Neural cell (in vitro differentiated cells): ENCODE data around the gene ASTL. TPM values are rescaled to one million over a fixed set of nuclear protein-coding genes. Genes with fewer than 3 reads are reported as not detected.

ENCODE experiments used
- H2AFZ ChIP-seq: fragments of 200-600, 300-800 bp; sonication (generic), shearing (Covaris generic); 2 replicates; pipeline ENCODE4 v1.6.0; 2014; ENCODE audit warnings: low read depth, mild to moderate bottlenecking, antibody characterized with exemption, low read length, moderate library complexity
- H3F3A ChIP-seq: fragments of 200-600 bp; shearing (Covaris generic); 2 replicates; pipeline ENCODE4 v1.6.1; 2016; ENCODE audit warnings: mild to moderate bottlenecking, moderate library complexity, mixed read lengths, antibody characterized with exemption, low read length; ENCODE audit not compliant: insufficient read depth, poor library complexity, severe bottlenecking
- H3K27ac ChIP-seq: fragments of 200-600, 300-800 bp; sonication (generic), shearing (Covaris generic); 2 replicates; pipeline ENCODE4 v1.5.1; 2014; ENCODE audit warnings: mild to moderate bottlenecking, low read length, moderate library complexity
- H3K27me3 ChIP-seq: fragments of 300-800, 200-600 bp; sonication (generic), shearing (Covaris generic); 2 replicates; pipeline ENCODE4 v1.6.0; 2014; ENCODE audit warnings: mild to moderate bottlenecking, low read depth, low read length, moderate library complexity; ENCODE audit not compliant: insufficient read depth
- H3K36me3 ChIP-seq: fragments of 300-800, 200-600 bp; sonication (generic), shearing (Covaris generic); 2 replicates; pipeline ENCODE4 v1.5.1; 2014; ENCODE audit warnings: mild to moderate bottlenecking, antibody characterized with exemption, low read length, moderate library complexity; ENCODE audit not compliant: insufficient read depth
- H3K4me2 ChIP-seq: fragments of 300-800, 200-600 bp; sonication (generic), shearing (Covaris generic); 2 replicates; pipeline ENCODE4 v1.6.0; 2014; ENCODE audit warnings: mild to moderate bottlenecking, low read length
- H3K4me3 ChIP-seq: fragments of 300-800, 200-600 bp; sonication (generic), shearing (Covaris generic); 2 replicates; pipeline ENCODE4 v1.5.1; 2014; ENCODE audit warnings: mild to moderate bottlenecking, low read length, moderate library complexity
- H3K79me2 ChIP-seq: fragments of 200-600 bp; shearing (Covaris generic); replicated peaks from 2 replicates; pipeline ENCODE4 v1.6.0; 2014; ENCODE audit warnings: mild to moderate bottlenecking, low read length, moderate library complexity; ENCODE audit not compliant: insufficient read depth
- H3K9ac ChIP-seq: fragments of 300-800, 200-600 bp; sonication (generic), shearing (Covaris generic); 2 replicates; pipeline ENCODE4 v1.6.1; 2016; ENCODE audit warnings: mild to moderate bottlenecking, low read length, mixed read lengths
- H3K9me2 ChIP-seq: fragments of 200-600 bp; shearing (Covaris generic); 2 replicates; pipeline ENCODE4 v1.6.1; 2016; ENCODE audit warnings: mild to moderate bottlenecking, low read length, mixed read lengths; ENCODE audit not compliant: insufficient read depth
- H3K9me3 ChIP-seq: fragments of 200-600, 300-800 bp; sonication (generic), shearing (Covaris generic); 2 replicates; pipeline ENCODE4 v1.6.1; 2016; ENCODE audit warnings: mild to moderate bottlenecking, mixed run types, low read length, moderate library complexity, mixed read lengths
- H4K20me1 ChIP-seq: fragments of 200-600 bp; shearing (Covaris generic); 2 replicates; pipeline ENCODE4 v1.6.1; 2016; ENCODE audit warnings: mild to moderate bottlenecking, mixed run types; ENCODE audit not compliant: insufficient read depth
- EP300 ChIP-seq: fragments of 450-650 bp; conservative IDR thresholded peaks from 2 replicates; pipeline ENCODE4 v1.6.1; 2014; ENCODE audit warnings: antibody characterized with exemption, mild to moderate bottlenecking, moderate library complexity; ENCODE audit not compliant: poor library complexity, severe bottlenecking
- EZH2 ChIP-seq: fragments of 200-600, 300-800 bp; shearing (Covaris generic), sonication (generic); IDR thresholded peaks from 2 replicates; pipeline ENCODE4 v1.6.1; 2014; ENCODE audit warnings: antibody characterized with exemption, low read length, borderline replicate concordance, mild to moderate bottlenecking; ENCODE audit not compliant: insufficient read depth, poor library complexity, severe bottlenecking
- MXI1 ChIP-seq: fragments of 450-650 bp; conservative IDR thresholded peaks from 2 replicates; pipeline ENCODE4 v1.6.1; 2014; ENCODE audit warnings: antibody characterized with exemption, mild to moderate bottlenecking; ENCODE audit not compliant: poor library complexity, severe bottlenecking
- POLR2AphosphoS5 ChIP-seq: IDR thresholded peaks from 2 replicates; pipeline ENCODE4 v1.6.1; 2012
- RAD21 ChIP-seq: fragments of 450-650 bp; conservative IDR thresholded peaks from 2 replicates; pipeline ENCODE4 v1.6.1; 2014; ENCODE audit warnings: antibody characterized with exemption, mild to moderate bottlenecking, moderate library complexity
- SMC3 ChIP-seq: fragments of 450-650 bp; conservative IDR thresholded peaks from 2 replicates; pipeline ENCODE4 v1.6.1; 2014; ENCODE audit warnings: antibody characterized with exemption, mild to moderate bottlenecking, moderate library complexity; ENCODE audit not compliant: poor library complexity
- TAF1 ChIP-seq: IDR thresholded peaks from 2 replicates; pipeline ENCODE4 v1.6.1; 2012; ENCODE audit warnings: low read depth
- polyA plus RNA-seq: library from polyadenylated mRNA; depleted of rRNA; stranded (reverse); fragments of >200 nt; gene quantifications from 2 replicates; pipeline ENCODE4 v1.2.3, GENCODE V29; 2014
- TF ChIP-seq, protein P1 (sequence below): IDR thresholded peaks from 2 replicates; pipeline ENCODE4 v1.6.1; 2012; ENCODE audit warnings: borderline replicate concordance
- TF ChIP-seq, protein P2 (sequence below): fragments of 450-650 bp; IDR thresholded peaks from 2 replicates; pipeline ENCODE4 v1.5.1; 2014; ENCODE audit warnings: antibody characterized with exemption, mild to moderate bottlenecking, moderate library complexity; ENCODE audit not compliant: poor library complexity, severe bottlenecking

Gene ASTL
- polyA plus RNA-seq, 1 donor from 2014 or later: not detected

DNA sequence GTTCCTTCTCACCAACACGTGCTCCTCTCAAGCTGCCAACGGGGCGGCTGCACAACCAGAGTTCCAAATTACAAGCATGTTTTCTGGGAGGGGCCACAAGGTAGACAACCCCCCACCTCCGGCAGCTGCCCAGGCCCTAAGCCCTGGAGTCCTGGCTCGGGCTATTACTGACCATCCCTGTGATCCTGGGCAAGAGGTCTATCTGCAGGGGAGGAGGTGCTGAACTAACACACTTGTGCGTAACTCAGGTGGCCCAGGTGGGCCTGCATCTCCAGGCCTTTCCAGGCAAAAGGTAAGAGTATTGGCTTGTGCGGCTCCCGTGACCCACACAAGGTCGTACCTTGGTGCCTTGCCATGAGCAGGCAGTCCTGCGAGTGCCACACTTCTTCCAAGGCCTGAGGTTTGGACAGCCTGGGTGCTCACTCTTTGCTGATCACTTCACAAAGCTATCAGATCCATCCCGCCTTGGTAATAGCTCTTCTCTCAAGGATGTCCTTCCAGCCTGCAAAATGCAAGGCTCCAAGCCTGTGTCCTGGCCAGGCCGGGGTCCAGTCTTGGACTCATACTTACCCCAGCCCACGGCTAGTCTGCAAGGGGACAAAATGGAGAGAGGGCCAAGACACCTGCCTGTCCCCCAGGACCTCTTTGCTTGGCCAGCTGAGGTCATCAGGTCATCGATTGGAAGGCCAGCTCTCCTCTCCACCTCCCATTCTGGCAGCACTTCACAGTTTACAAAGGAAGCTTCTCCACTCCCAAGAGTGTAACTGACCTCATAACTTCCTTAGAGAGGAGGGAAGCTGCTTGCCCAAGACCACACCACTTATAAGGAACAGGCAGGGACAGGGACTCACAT, 55.9 kb downstream of the ASTL start:
- Histone ChIP-seq H3K4me2 (no peak overlapping the region), H3K4me3 (no peak overlapping the region), H3F3A (no peaks in the 10 kb centered on the region), H3K27ac (no peak overlapping the region), H2AFZ (no peak overlapping the region), H3K27me3 (no peaks in the 10 kb centered on the region), H3K9me3 (no peaks in the 10 kb centered on the region), H3K9ac (no peak overlapping the region), H3K9me2 (no peaks in the 10 kb centered on the region), H3K36me3 (no peaks in the 10 kb centered on the region), H3K79me2 (no peaks in the 10 kb centered on the region), H4K20me1 (no peaks in the 10 kb centered on the region)
- no peak for TF ChIP-seq TAF1
- TF ChIP-seq, protein P1, sequence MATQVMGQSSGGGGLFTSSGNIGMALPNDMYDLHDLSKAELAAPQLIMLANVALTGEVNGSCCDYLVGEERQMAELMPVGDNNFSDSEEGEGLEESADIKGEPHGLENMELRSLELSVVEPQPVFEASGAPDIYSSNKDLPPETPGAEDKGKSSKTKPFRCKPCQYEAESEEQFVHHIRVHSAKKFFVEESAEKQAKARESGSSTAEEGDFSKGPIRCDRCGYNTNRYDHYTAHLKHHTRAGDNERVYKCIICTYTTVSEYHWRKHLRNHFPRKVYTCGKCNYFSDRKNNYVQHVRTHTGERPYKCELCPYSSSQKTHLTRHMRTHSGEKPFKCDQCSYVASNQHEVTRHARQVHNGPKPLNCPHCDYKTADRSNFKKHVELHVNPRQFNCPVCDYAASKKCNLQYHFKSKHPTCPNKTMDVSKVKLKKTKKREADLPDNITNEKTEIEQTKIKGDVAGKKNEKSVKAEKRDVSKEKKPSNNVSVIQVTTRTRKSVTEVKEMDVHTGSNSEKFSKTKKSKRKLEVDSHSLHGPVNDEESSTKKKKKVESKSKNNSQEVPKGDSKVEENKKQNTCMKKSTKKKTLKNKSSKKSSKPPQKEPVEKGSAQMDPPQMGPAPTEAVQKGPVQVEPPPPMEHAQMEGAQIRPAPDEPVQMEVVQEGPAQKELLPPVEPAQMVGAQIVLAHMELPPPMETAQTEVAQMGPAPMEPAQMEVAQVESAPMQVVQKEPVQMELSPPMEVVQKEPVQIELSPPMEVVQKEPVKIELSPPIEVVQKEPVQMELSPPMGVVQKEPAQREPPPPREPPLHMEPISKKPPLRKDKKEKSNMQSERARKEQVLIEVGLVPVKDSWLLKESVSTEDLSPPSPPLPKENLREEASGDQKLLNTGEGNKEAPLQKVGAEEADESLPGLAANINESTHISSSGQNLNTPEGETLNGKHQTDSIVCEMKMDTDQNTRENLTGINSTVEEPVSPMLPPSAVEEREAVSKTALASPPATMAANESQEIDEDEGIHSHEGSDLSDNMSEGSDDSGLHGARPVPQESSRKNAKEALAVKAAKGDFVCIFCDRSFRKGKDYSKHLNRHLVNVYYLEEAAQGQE: no peak
- no peak for TF ChIP-seq RAD21
- TF ChIP-seq MXI1: no peak
- TF ChIP-seq POLR2AphosphoS5: no peak
- TF ChIP-seq, protein P2, sequence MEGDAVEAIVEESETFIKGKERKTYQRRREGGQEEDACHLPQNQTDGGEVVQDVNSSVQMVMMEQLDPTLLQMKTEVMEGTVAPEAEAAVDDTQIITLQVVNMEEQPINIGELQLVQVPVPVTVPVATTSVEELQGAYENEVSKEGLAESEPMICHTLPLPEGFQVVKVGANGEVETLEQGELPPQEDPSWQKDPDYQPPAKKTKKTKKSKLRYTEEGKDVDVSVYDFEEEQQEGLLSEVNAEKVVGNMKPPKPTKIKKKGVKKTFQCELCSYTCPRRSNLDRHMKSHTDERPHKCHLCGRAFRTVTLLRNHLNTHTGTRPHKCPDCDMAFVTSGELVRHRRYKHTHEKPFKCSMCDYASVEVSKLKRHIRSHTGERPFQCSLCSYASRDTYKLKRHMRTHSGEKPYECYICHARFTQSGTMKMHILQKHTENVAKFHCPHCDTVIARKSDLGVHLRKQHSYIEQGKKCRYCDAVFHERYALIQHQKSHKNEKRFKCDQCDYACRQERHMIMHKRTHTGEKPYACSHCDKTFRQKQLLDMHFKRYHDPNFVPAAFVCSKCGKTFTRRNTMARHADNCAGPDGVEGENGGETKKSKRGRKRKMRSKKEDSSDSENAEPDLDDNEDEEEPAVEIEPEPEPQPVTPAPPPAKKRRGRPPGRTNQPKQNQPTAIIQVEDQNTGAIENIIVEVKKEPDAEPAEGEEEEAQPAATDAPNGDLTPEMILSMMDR: no peak
- no peak for TF ChIP-seq EZH2
- no peak for TF ChIP-seq EP300
- no peak for TF ChIP-seq SMC3

DNA sequence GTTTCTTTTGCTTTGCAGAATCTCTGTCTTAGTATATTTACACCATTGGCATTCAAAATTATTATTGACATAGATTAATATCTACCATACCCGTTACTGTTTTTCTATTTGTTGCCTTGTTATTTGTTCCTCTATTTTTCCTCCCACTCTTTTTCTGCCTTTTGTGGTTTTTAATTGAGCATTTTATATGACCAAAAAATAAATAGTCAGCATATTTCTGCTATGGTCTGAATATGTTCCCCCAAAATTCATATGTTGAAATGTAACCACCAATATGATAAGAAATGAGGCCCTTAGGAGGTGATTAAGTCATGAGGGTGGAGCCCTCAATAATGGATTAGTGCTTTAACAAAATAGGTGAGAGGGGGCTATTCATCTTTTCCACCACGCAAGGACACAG, 57.3 kb downstream of the ASTL start:
- no peak overlapping the region for H2AFZ ChIP-seq
- no peak overlapping the region for H3K4me2 ChIP-seq
- no peaks in the 10 kb centered on the region for H3K36me3 ChIP-seq
- no peaks in the 10 kb centered on the region for H4K20me1 ChIP-seq
- H3K9me3 ChIP-seq: peaks cover 3% of the 10 kb centered on the region
- H3K27me3 ChIP-seq: no peaks in the 10 kb centered on the region
- H3K9ac ChIP-seq: no peak overlapping the region
- H3K79me2 ChIP-seq: no peaks in the 10 kb centered on the region
- no peak overlapping the region for H3K4me3 ChIP-seq
- TF ChIP-seq EP300 (no peak), EZH2 (no peak), RAD21 (no peak), POLR2AphosphoS5 (no peak), MXI1 (no peak), SMC3 (no peak), TAF1 (no peak)
- TF ChIP-seq, protein P1: no peak
- TF ChIP-seq, protein P2: no peak
- H3K9me2 ChIP-seq: no peaks in the 10 kb centered on the region
- H3K27ac ChIP-seq: no peak overlapping the region
- no peaks in the 10 kb centered on the region for H3F3A ChIP-seq
